Measurements from ENCODE around the gene EIF3J. TPM values are rescaled to one million over a fixed set of nuclear protein-coding genes. Genes with fewer than 3 reads are reported as not detected.
"Not testable (repeated sequence)": the region's sequence is repeated elsewhere in the genome, so short reads cannot be mapped to it uniquely, and the experiment has no call there.

EIF3J gene
- total RNA-seq, 1 donor from 2014 or later = 75.8 TPM

GRCh38 chr15:44554934-44555723 lies 18.2 kb downstream of the EIF3J start:
- DNase-seq (ENCODE audit: low spot score, unreplicated experiment) = no peak
- Mint-ChIP-seq H3K36me3 (ENCODE audit: insufficient read depth) (peaks cover 25% of the 10 kb centered on the region), H3K27me3 (no peaks in the 10 kb centered on the region), H3K9me3 (ENCODE audit: low read depth) (no peaks in the 10 kb centered on the region), H3K4me3 (ENCODE audit: low read depth) (no peak overlapping the region), H3K27ac (no peak overlapping the region), H3K4me1 (ENCODE audit: low read depth) (no peaks in the 10 kb centered on the region)
- no peak for TF ChIP-seq CTCF (IDR thresholded peaks at IDR 0.05; ENCODE audit: unreplicated experiment)

GRCh38 chr15:44560926-44561325 lies 24.0 kb downstream of the EIF3J start:
- not testable (repeated sequence) for H3K9me3 Mint-ChIP-seq (ENCODE audit: low read depth); H3K27me3 Mint-ChIP-seq; DNase-seq (ENCODE audit: low spot score, unreplicated experiment); H3K27ac Mint-ChIP-seq; H3K4me3 Mint-ChIP-seq (ENCODE audit: low read depth); H3K4me1 Mint-ChIP-seq (ENCODE audit: low read depth)
- peaks cover 49% of the 10 kb centered on the region for H3K36me3 Mint-ChIP-seq (ENCODE audit: insufficient read depth)

GRCh38 chr15:44565387-44566154 lies 28.6 kb downstream of the EIF3J start:
- Mint-ChIP-seq H3K27ac (no peak overlapping the region), H3K4me1 (ENCODE audit: low read depth) (no peaks in the 10 kb centered on the region), H3K9me3 (ENCODE audit: low read depth) (peaks cover 13% of the 10 kb centered on the region), H3K4me3 (ENCODE audit: low read depth) (no peak overlapping the region), H3K27me3 (no peaks in the 10 kb centered on the region), H3K36me3 (ENCODE audit: insufficient read depth) (peaks cover 52% of the 10 kb centered on the region)
- TF ChIP-seq CTCF (IDR thresholded peaks at IDR 0.05; ENCODE audit: unreplicated experiment) = no peak
- no peak for DNase-seq (ENCODE audit: low spot score, unreplicated experiment)

- no peak for TF ChIP-seq CTCF (IDR thresholded peaks at IDR 0.05; ENCODE audit: unreplicated experiment)
- no peak overlapping the region for H3K4me3 Mint-ChIP-seq (ENCODE audit: low read depth)
- no peaks in the 10 kb centered on the region for H3K27me3 Mint-ChIP-seq
- DNase-seq (ENCODE audit: low spot score, unreplicated experiment) = no peak
- no peak overlapping the region for H3K27ac Mint-ChIP-seq
- H3K4me1 Mint-ChIP-seq (ENCODE audit: low read depth) = no peaks in the 10 kb centered on the region
- H3K9me3 Mint-ChIP-seq (ENCODE audit: low read depth) = peaks cover 13% of the 10 kb centered on the region
- peaks cover 50% of the 10 kb centered on the region for H3K36me3 Mint-ChIP-seq (ENCODE audit: insufficient read depth)
Measured at GRCh38 chr15:44566155-44566540, 29.2 kb downstream of the EIF3J start.

GRCh38 chr15:44568338-44568737 lies 31.4 kb downstream of the EIF3J start:
- TF ChIP-seq CTCF (IDR thresholded peaks at IDR 0.05; ENCODE audit: unreplicated experiment) = no peak
- no peak for DNase-seq (ENCODE audit: low spot score, unreplicated experiment)
- H3K4me3 Mint-ChIP-seq (ENCODE audit: low read depth) = no peak overlapping the region
- no peaks in the 10 kb centered on the region for H3K4me1 Mint-ChIP-seq (ENCODE audit: low read depth)
- H3K27ac Mint-ChIP-seq = no peak overlapping the region
- H3K27me3 Mint-ChIP-seq = no peaks in the 10 kb centered on the region
- H3K36me3 Mint-ChIP-seq (ENCODE audit: insufficient read depth) = peaks cover 42% of the 10 kb centered on the region
- peaks cover 13% of the 10 kb centered on the region for H3K9me3 Mint-ChIP-seq (ENCODE audit: low read depth)
